Measurements from ENCODE around the gene SIAH3. TPM values are rescaled to one million over a fixed set of nuclear protein-coding genes. Genes with fewer than 3 reads are reported as not detected.

SIAH3 gene
- total and polyA plus RNA-seq, 2 experiments from 2014 or later: 0.13 to 0.17 TPM

GRCh38 chr13:45748941-45749759 lies 102.4 kb downstream of the SIAH3 start:
- DNase-seq (ENCODE audit: low spot score) (no peak), ATAC-seq (no peak)
- no peak overlapping the region for H3K27ac ChIP-seq (ENCODE audit: low read depth)
- Mint-ChIP-seq H3K4me1 (peaks cover 16% of the 10 kb centered on the region), H3K9me3 (no peaks in the 10 kb centered on the region), H3K36me3 (ENCODE audit: low read depth) (no peaks in the 10 kb centered on the region), H3K27me3 (ENCODE audit: insufficient read depth, low read depth, poor library complexity) (peaks cover 3% of the 10 kb centered on the region), H3K27ac (no peak overlapping the region), H3K4me3 (no peak overlapping the region)
- no peaks in the 10 kb centered on the region for H3K27me3 ChIP-seq (ENCODE audit: insufficient read depth)
- H3K36me3 ChIP-seq (ENCODE audit: insufficient read depth): no peaks in the 10 kb centered on the region
- TF ChIP-seq ETS1 (IDR thresholded peaks at IDR 0.05) (no peak), EZH2phosphoT487 (IDR thresholded peaks at IDR 0.05; ENCODE audit: unreplicated experiment) (no peak), JUNB (IDR thresholded peaks at IDR 0.05; ENCODE audit: unreplicated experiment) (no peak), CREB1 (CRISPR knock-in tag; IDR thresholded peaks at IDR 0.05; ENCODE audit: low read depth) (no peak), STAT1 (IDR thresholded peaks at IDR 0.05; ENCODE audit: unreplicated experiment) (no peak), ZNF462 (CRISPR knock-in tag; IDR thresholded peaks at IDR 0.05) (no peak), ZNF114 (CRISPR knock-in tag; IDR thresholded peaks at IDR 0.05) (no peak)
- no peak overlapping the region; the same call in 1 of the 2 replicates for H2AFZ ChIP-seq
- H3K4me1 ChIP-seq (ENCODE audit: insufficient read depth): no peaks in the 10 kb centered on the region
- H3K79me2 ChIP-seq (replicated peaks; ENCODE audit: insufficient read depth): no peaks in the 10 kb centered on the region
- H3K9me2 ChIP-seq (ENCODE audit: insufficient read depth): peaks cover 5% of the 10 kb centered on the region; the same call in 1 of the 2 replicates
- no peak overlapping the region for H3K4me2 ChIP-seq
- H4K20me1 ChIP-seq (replicated peaks; ENCODE audit: insufficient read depth): no peaks in the 10 kb centered on the region
- H3K4me3 ChIP-seq: no peak overlapping the region
- H3F3A ChIP-seq (replicated peaks; ENCODE audit: low read depth): no peaks in the 10 kb centered on the region

All from GM23338 (cell line).